NCI-H226 (cell line): Measurements from ENCODE around the gene CHAF1A.

Experiments used
- DNase-seq: peaks from one replicate; pipeline ENCODE4 v3.0.0-alpha.2; 2015

The CHAF1A gene

DNA sequence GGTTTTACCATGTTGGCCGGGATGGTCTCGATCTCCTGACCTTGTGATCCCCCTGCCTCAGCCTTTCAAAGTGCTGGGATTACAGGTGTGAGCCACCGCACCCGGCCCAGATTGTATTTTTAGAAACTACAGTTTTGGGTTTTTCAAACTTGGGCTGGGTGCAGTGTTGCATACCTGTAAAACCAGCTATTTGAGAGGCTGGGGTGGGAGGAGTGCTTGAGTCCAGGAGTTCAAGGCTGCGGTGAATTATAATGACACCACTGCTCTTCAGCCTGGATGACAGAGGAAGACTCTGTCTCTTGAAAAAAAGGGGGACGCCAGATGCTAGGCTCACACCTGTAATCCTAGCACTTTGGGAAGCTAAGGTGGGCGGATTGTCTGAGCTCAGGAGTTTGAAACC, 4.2 kb downstream of the CHAF1A start:
- DNase-seq = no peak

- no peak for DNase-seq
Measured at GRCh38 chr19:4409123-4409933, 6.9 kb downstream of the CHAF1A start.

- no peak for DNase-seq
Measured at GRCh38 chr19:4413588-4413987, 11.1 kb downstream of the CHAF1A start.

DNA sequence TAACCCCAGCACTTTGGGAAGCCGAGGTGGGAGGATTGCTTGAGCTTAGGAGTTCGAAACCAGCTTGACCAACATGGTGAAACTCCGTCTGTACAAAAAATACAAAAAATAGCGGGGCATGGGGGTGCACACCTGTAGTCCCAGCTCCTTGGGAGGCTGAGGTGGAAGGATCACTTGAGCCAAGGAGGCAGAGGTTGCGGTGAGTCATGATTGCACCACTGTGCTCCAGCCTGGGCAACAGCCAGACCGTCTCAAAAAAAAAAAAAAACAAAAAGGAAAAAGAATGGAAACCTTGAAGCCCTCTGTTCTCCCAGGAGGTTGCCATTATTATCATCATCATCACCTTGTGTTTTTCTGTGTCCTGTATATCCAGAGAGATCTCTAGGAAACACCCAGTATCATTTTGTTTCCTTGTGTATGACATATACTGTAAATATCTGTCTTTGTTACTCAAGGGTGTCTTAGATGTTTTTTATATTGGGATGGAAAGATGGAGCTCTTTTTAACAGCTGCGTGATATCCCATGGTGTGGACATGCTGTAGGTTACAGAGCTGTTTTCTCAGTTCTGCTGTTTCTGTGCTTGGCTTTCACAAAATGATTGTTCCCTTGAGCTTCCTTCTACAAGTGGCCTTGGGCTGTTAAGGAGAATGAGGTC, 11.8 kb downstream of the CHAF1A start:
- DNase-seq = no peak

DNA sequence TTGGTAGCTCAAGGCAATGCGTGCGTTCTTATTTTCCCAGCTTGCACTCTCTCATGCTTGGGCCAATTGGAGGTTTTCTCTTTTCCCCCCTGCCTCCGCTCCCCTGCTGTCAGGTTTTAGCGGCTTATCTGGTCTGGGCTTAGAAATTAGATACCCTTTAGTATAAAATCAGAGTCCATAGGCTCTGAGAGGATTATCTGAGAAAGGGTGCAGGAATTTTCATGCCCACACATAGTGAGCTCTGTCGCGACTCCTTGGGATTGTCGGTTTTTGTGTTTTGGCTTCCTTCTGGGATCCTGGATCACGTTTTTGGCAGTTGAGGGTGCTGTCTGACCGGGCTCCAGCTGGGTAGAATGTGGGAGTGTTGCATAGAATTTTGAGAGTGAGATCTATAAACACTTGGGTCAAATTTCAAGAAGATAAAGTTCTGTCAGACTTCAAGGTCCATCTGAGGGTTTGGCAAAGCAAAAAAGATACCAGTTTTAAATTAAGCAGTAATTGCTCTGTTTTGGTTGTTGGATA, 12.4 kb downstream of the CHAF1A start:
- peak; percentile 40 for DNase-seq

- peak; percentile 37 for DNase-seq
Measured at GRCh38 chr19:4415352-4415751, 12.9 kb downstream of the CHAF1A start.

GRCh38 chr19:4416268-4416667, 13.8 kb downstream of the CHAF1A start:
- DNase-seq = no peak

DNA sequence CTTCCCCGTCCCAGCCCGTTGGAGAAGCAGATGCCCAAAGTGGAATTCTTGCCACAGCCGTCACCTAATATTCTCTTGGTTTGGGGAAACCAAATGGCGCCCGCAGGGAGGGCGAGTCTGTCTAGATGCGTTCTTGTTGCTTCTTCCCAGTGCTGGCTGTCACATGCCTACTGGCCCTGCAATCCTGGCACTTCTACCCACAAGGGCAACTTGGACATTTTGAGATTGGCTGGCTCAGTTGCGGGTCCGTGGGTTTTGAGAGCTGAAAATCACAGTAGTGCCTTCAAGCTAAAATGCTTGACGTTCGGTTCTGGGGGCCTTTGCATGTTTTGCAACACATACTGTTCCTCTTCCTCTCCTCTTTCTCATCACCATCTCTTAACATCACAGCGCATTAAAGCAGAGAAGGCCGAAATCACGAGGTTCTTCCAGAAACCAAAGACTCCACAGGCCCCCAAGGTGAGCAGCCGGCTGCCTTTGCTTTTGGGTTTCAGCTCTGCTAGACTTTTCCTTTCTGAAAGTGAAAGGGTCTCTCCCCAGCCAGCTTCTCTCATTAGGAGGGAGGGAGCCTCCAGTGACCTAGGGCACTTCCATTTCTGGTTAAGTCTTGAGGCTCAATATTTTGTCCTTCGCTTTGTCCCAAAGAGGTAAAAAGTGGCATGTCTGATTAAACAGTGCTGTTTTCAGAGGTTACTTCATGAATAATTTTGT, 21.1 kb downstream of the CHAF1A start:
- DNase-seq = no peak

DNA sequence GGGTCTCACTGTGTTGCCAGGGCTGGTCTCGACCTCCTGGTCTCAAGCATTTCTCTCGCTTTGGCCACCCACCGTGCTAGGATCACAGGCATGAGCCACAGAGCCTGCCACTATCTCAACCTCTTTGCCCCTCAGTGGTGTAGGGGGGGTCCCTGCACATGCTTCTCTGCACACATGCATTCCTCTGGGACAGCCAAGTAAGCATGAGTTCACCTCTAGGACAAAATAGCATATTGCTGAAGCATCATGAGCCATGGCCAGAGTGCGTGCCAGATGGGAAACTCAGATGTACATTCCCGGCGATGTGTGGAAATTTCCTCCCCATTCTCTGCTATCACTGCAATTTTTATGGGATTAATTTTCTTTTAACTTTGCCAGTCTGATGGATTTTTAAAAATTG, 23.1 kb downstream of the CHAF1A start:
- DNase-seq = peak; percentile 29

DNA sequence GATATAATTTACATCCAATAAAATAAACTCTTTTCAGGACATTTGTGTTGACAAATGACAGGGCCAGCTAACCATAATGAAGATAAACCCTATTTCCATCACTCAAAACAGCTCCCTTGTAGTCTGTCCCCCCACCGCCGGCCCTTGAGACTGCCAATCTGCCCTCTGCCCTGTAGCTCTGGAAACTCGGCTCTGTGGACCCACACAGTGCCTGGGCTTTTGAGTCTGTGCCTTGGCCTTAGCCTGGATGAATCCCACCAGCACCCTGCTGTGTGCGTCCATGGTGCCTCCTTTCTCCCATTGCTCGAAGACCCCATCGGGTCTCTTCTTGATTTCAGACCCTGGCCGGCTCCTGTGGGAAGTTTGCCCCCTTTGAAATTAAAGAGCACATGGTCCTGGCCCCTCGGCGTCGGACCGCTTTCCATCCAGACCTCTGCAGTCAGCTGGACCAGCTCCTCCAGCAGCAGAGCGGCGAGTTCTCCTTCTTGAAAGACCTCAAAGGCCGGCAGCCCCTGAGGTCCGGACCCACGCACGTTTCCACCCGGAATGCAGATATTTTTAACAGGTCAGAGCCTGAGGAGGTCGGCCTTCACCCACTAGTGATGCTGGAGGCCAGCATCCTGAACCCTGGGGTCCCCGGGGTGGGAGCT, 26.0 kb downstream of the CHAF1A start:
- no peak for DNase-seq

- DNase-seq = no peak
Measured at GRCh38 chr19:4429256-4429655, 26.8 kb downstream of the CHAF1A start.

GRCh38 chr19:4429771-4430171, 27.3 kb downstream of the CHAF1A start:
- DNase-seq = no peak

GRCh38 chr19:4430760-4431159, 28.3 kb downstream of the CHAF1A start:
- DNase-seq = no peak

GRCh38 chr19:4431296-4431695, 28.9 kb downstream of the CHAF1A start:
- DNase-seq = no peak

DNA sequence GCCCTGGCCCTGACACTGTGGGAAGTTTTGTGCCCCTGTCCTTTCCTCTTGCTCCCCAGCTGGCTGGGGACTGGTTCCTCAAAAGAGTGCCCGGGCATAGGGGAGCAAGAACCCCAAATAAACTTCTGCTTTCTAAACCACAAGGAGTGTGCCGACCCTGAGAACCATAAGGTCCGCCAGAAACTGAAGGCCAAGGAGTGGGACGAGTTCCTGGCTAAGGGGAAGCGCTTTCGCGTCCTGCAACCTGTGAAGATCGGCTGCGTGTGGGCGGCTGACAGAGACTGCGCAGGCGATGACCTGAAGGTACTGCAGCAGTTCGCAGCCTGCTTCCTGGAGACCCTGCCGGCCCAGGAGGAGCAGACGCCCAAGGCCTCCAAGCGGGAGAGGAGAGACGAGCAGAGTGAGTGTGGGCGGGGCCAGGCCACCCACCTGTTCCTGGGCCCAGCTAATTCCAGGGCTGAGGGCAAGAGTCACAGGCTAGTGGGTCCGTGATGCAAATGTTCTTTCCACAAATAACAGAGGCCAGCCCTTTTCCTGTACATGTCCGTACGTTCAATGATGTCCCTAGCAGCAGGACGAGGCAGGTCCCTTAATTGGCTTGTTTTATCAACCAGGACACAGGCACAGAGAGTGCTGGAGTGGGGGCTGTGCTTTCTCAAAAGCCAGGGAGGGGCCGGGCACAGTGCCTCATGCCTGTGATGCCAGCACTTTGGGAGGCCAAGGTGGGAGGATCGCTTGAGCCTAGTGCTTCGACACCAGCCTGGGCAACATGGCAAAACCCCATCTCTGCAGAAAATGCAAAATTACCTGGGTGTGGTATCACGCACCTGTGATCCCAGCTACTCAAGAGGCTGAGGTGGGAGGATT, 29.6 kb downstream of the CHAF1A start:
- no peak for DNase-seq

DNA sequence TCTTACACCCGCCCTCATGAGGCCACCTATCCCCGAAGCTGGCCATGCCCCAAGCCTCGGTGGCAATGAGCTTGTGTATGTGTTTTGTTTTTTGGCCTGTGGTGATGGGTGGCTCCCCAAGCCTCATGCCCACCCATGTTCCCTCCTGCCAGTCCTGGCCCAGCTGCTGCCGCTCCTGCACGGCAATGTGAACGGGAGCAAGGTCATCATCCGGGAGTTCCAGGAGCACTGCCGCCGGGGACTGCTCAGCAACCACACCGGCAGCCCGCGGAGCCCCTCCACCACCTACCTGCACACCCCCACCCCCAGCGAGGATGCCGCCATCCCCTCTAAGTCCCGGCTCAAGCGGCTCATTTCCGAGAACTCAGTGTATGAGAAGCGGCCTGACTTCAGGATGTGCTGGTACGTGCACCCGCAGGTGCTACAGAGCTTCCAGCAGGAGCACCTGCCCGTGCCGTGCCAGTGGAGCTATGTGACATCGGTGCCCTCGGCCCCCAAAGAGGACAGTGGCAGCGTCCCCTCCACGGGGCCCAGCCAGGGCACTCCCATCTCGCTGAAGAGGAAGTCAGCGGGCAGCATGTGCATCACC, 30.6 kb downstream of the CHAF1A start:
- no peak for DNase-seq

GRCh38 chr19:4434391-4434790, 32.0 kb downstream of the CHAF1A start:
- no peak for DNase-seq

- DNase-seq = no peak
Measured at GRCh38 chr19:4436231-4436630, 33.8 kb downstream of the CHAF1A start.

GRCh38 chr19:4437103-4437502, 34.7 kb downstream of the CHAF1A start:
- DNase-seq = no peak

- no peak for DNase-seq
Measured at GRCh38 chr19:4439243-4439642, 36.8 kb downstream of the CHAF1A start.

GRCh38 chr19:4441994-4442818, 39.8 kb downstream of the CHAF1A start:
- DNase-seq = no peak
